IPS-18c (cell line): ENCODE data around the gene SORCS2.

ENCODE experiments used
- H3K4me3 ChIP-seq: 2 replicates; pipeline ENCODE4 v1.7.0; 2013; ENCODE audit warnings: low read depth, mild to moderate bottlenecking, low read length, moderate library complexity; ENCODE audit not compliant: insufficient read depth
- H3K9me3 ChIP-seq: one replicate; pipeline ENCODE4 v1.6.1; 2013; ENCODE audit warnings: mild to moderate bottlenecking, low read length, moderate library complexity; ENCODE audit not compliant: control insufficient read depth, insufficient read depth

The SORCS2 gene

GRCh38 chr4:7507381-7507780 is 315.0 kb downstream of the SORCS2 start:
- Histone ChIP-seq H3K9me3 (no peaks in the 10 kb centered on the region), H3K4me3 (no peak overlapping the region)

DNA sequence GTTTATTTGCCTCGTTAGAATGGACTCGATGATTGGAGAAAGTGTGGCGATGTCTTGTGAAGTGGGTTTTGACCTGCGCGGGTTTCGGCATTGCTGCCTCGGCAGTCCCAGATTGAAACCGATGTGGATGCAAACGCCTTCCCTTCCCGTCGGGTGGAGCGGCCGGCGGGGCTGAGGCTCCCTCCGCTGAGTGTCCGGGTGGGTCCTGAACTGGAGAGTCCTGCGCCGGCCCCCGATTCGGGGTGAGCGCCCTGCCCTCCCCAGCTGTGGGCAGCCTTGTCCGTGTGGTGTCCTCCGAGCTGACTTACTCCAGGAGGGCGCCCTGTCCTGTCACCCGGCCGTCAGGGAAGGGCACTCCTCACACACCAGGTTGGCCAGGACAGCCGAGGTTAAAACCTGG is 317.7 kb downstream of the SORCS2 start:
- H3K4me3 ChIP-seq: no peak overlapping the region
- no peaks in the 10 kb centered on the region for H3K9me3 ChIP-seq

- H3K4me3 ChIP-seq: no peak overlapping the region
- no peaks in the 10 kb centered on the region for H3K9me3 ChIP-seq
Measured at GRCh38 chr4:7510538-7510937, 318.2 kb downstream of the SORCS2 start.

DNA sequence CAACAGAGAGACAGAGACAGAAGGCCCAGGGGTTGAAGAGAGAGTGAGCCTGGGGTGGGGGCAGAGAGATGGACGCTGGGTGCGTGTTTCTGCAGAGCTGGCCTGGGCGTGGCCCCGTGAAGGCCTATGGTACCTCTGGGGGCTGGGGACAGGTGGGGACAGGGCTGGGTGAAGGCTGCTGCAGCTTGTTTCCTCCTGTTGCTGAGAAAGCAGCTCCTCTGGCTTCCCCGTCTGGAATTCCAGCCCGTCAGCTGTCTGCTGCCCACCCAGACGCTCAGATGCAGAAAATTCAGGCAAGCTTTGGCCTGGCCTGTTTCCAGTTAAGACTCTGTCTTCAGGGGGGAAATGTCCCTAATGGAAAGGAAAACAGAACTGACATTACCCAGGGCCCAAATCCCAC is 319.2 kb downstream of the SORCS2 start:
- H3K9me3 ChIP-seq: no peaks in the 10 kb centered on the region
- H3K4me3 ChIP-seq: no peak overlapping the region

- Histone ChIP-seq H3K4me3 (no peak overlapping the region), H3K9me3 (no peaks in the 10 kb centered on the region)
Measured at GRCh38 chr4:7512428-7512827, 320.1 kb downstream of the SORCS2 start.

- Histone ChIP-seq H3K4me3 (no peak overlapping the region), H3K9me3 (no peaks in the 10 kb centered on the region)
Measured at GRCh38 chr4:7512946-7513345, 320.6 kb downstream of the SORCS2 start.

DNA sequence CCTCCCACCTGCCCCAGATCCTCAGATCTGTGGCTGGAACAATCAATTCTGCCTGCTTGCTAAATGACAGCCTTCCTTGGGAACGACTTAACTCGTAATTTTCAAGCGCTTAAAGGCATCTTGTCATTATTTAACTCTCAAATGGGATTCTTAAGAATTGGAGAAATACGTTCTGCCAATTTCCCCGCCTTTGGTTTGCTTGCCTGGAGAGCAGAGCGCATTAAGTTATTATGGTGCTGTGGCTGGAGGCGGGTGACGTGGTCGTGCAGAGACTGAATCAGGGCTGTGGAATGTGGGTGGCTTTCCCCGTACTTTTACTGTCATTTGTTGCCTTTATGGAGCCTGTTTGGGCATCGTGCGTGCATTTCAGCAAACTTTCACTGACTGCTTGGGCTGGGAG is 321.3 kb downstream of the SORCS2 start:
- H3K9me3 ChIP-seq: no peaks in the 10 kb centered on the region
- no peak overlapping the region for H3K4me3 ChIP-seq

DNA sequence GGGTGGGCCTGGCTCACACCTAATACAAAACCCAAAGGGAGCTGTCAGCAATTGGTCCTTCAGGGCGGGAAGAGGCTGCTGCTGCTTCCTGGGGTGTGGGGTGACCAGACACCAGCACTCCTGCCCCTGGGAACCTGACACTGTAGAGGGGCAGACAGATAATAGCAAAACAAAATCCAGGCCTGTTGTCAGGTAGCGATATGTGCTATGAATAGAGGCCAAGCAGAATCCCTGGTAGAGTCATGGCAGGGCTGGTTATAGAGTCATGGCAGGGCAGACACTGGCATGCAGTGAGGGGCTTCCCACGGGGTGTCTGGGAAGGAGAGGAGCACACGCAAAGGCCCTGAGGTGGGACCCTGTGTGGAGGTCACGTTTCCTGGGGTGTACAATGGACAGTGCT is 321.9 kb downstream of the SORCS2 start:
- Histone ChIP-seq H3K4me3 (no peak overlapping the region), H3K9me3 (no peaks in the 10 kb centered on the region)

DNA sequence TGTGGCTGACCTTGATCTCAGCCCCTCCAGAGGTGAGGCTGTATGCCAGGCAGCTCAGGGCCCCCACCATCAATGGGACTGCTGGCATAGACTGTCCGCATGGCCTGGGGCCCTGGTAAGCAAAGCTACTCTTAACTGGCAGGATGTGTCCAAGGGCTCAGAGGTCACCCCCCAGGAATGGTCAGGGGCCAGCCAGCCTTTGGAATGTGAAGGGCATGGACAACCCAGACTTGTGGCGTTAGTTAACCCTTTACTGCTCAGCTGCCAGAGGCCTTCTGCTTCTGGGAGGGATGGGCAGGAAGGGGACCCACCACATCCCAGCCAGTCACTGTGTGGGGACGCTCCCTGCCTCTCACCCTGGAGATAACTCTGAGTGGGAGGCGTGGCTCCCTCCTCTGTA is 322.5 kb downstream of the SORCS2 start:
- no peak overlapping the region for H3K4me3 ChIP-seq
- no peaks in the 10 kb centered on the region for H3K9me3 ChIP-seq

DNA sequence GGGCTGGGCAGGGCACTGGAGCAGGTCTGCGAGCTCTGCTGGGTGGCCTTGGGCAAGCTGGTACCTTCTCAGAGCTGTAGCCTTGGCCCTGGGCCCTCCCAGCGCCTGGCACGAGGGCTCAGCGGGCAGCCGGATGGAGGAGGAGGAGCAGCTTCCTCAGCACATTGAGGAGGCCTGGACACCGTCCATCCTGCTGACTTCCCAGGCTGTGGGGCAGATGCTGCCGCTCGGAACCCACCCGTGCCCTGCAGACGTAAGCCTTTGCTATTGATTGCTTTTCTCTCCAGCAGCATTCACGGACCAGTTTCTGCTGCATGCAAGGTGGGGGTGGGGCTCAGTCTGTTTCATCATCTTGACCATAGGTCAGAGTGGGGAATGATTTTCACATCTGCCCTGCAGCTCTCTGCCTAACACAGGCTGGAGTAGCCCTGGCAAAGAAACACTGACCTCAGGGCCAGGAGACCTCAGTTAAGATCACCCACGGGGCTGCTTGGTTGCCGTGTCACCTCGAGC is 323.1 kb downstream of the SORCS2 start:
- Histone ChIP-seq H3K9me3 (no peaks in the 10 kb centered on the region), H3K4me3 (no peak overlapping the region)

GRCh38 chr4:7516096-7516772 is 323.9 kb downstream of the SORCS2 start:
- H3K9me3 ChIP-seq: no peaks in the 10 kb centered on the region
- no peak overlapping the region for H3K4me3 ChIP-seq

DNA sequence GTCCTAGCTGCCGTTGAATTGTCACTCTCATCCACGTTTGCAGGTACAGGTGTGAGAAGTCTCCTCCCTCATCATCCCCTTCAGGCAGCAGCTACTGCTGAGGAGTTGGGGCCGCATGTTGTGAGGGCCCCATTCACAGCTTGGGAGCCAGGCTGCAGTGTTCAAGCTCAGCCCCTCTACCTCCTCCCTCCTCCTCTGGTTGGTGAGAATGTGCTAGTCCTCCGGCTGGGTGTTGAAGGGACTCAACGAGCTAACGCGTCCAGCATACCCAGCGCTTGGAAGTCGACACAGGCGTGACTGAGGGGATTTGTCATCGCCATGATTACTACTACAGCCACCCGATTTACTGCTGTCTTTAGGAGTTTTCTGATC is 324.4 kb downstream of the SORCS2 start:
- no peaks in the 10 kb centered on the region for H3K9me3 ChIP-seq
- H3K4me3 ChIP-seq: no peak overlapping the region

DNA sequence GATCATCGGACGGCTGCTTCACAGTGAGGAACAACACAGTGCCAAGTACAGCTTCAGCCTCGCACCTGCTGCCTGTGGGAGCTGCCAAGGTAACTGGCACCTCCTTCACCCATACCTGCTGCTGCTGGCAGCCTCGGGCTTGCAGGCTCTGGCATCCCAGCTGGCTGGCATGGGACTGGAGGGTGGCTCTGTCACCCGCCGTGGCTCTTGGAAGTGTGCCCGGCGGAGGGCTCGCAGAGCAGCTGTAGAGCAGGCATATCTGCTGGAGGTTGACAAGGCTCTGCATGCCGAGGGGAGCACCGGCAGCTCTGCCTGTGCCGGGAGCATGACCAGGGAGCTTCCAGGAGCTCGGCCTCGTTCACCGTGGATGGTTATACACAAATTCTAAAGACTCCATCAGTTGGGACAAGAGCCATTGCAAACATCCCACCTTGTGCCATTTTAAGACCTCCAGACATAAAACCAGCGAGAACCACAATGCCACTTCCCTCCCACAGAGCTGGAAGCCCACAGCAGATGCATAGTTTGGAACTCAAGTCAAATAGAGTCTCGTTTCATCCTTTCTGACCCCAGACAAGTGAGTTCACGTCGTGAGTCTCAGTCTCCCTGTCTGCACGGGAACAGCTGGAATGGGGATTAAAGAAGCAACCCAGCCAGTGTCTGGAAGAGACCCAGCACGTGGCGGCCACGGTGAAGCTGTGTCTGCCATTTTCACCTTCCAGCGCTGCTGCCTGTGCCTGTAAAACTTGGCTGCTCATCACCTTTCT is 326.7 kb downstream of the SORCS2 start:
- Histone ChIP-seq H3K9me3 (no peaks in the 10 kb centered on the region), H3K4me3 (no peak overlapping the region)

DNA sequence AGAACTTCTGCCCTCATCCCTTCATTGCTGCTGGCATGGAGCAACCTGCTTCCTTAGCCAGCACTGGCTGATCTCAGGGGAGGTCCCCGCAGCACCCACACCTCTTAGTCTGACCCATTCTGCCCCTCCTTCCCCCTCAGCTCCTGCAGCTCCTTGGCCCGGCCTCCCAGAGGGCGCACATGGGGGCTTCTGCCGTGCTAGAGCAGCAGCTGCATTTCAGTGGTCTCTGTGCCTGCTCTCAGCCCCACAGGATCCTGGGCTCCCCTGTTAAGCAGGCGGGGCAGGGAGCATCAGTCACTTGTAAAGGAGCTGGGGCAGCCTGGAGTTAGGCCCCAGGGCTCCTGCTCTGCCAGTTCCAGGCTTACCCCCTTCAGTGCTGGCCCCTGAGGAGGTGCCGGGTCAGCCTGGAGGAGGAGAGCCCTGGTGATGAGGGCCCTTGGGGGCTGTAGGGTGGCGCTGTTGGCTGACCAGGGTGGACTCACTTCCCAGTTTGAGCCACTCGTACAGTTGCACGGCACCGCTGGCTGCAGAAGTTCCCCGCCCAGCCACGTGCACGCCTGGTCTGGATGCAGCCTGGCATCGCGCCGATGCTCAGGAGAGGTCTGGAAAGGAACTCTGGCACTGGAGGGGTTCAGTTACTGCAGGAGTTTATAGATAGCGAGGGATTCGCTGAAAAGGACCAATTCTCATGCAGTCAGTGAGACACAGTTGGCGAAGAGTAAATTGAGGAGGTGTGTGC is 327.5 kb downstream of the SORCS2 start:
- no peaks in the 10 kb centered on the region for H3K9me3 ChIP-seq

GRCh38 chr4:7521666-7522065 is 329.3 kb downstream of the SORCS2 start:
- no peaks in the 10 kb centered on the region for H3K9me3 ChIP-seq
- H3K4me3 ChIP-seq: no peak overlapping the region

More for the DNA sequence above, 327.5 kb downstream of the SORCS2 start:
- no peak overlapping the region for H3K4me3 ChIP-seq

DNA sequence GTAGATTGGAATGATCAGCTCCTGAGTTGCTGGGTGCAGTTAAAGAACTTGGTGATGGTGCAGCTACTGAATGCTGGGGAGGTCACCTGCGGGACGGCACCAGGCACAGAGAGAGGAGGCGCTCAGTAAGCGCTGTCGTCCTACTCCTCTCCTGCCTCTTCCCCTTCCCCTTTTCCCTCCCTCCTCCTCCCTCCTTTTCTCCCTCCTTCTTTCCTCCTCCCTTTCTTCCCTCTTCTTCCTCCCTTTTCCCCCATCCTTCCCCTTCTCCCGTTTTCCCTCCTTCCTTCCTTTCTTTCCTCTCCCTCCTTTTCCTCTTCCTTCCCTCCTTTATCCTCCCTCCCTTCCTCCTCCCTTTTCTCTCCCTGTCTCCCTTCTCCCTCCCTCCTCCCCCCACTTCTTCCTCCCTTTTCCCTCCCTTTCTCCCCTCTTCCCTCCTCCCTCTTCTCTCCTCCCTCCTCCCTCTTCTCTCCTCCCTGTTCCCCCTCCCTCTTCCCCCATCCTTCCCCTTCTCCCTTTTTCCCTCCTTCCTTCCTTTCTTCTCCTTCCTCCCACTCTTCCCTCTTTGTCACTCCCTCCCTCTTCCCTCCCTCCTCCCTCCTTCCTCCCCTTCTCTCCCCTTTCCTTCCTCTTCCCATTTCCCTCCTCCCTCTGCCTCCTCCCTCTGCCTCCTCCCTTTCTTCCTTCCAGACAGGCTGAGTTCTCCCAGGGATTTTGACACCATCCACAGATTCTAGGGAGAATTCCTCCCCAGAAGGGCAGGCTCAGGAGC is 330.3 kb downstream of the SORCS2 start:
- no peak overlapping the region for H3K4me3 ChIP-seq
- H3K9me3 ChIP-seq: no peaks in the 10 kb centered on the region

DNA sequence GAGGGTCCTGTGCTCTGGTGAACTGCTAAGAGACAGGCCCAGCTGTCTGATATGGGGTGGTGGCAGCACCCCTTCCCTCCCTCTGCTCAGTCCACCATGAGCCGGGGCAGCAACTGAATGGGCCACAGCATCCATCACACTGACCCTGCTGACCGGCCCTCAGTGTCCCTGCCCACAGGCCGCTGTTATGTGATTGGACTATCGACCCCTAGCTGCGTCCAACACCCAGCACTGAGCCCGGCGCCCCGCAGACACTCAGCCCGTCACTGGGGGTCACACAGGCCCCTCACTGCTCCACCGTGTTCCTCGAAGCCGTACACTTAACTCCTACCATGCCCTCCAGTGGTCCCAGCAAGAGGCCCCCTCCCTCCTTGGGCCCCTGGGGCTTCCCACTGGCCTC is 331.2 kb downstream of the SORCS2 start:
- Histone ChIP-seq H3K9me3 (no peaks in the 10 kb centered on the region), H3K4me3 (no peak overlapping the region)
